Neuronal stem cell (in vitro differentiated cells): Measurements from ENCODE around the gene FAM53A.
A peak's percentile ranks its signal among the peaks of the same experiment; 100 is the strongest.
"Not testable (repeated sequence)": the region's sequence is repeated elsewhere in the genome, so short reads cannot be mapped to it uniquely, and the experiment has no call there.

Experiments
- DNase-seq: peaks from one replicate; pipeline ENCODE4 v3.0.0-alpha.2; 2013; ENCODE audit warnings: low spot score
- H2AFZ ChIP-seq: one replicate; pipeline ENCODE4 v1.6.1; 2013; ENCODE audit warnings: mild to moderate bottlenecking, low read length, inconsistent platforms
- H2AK5ac ChIP-seq: 2 replicates; pipeline ENCODE4 v1.6.1; 2013; ENCODE audit warnings: low read depth, mild to moderate bottlenecking, inconsistent platforms, low read length, moderate library complexity, mixed read lengths
- H2BK120ac ChIP-seq: 2 replicates; pipeline ENCODE4 v1.6.1; 2013; ENCODE audit warnings: low read depth, mild to moderate bottlenecking, inconsistent platforms, low read length, moderate library complexity, mixed read lengths
- H2BK12ac ChIP-seq: one replicate; pipeline ENCODE4 v1.6.1; 2013; ENCODE audit warnings: low read length, inconsistent platforms
- H2BK15ac ChIP-seq: 2 replicates; pipeline ENCODE4 v1.6.1; 2013; ENCODE audit warnings: mild to moderate bottlenecking, low read length, inconsistent platforms, mixed read lengths
- H2BK5ac ChIP-seq: one replicate; pipeline ENCODE4 v1.6.1; 2013; ENCODE audit warnings: inconsistent platforms, mild to moderate bottlenecking, low read length, moderate library complexity
- H3K14ac ChIP-seq: one replicate; pipeline ENCODE4 v1.6.1; 2013; ENCODE audit warnings: low read length, inconsistent platforms
- H3K18ac ChIP-seq: 2 replicates; pipeline ENCODE4 v1.6.1; 2013; ENCODE audit warnings: low read length, inconsistent platforms
- H3K23ac ChIP-seq: 2 replicates; pipeline ENCODE4 v1.6.1; 2013; ENCODE audit warnings: low read depth, mild to moderate bottlenecking, mixed read lengths, low read length, inconsistent platforms; ENCODE audit not compliant: poor library complexity
- H3K27ac ChIP-seq: replicated peaks from 3 replicates; pipeline ENCODE4 v1.5.1; 2013; ENCODE audit warnings: low read length, inconsistent platforms
- H3K27me3 ChIP-seq, 3 experiments: 2 replicates each; pipeline ENCODE4 v1.6.1; 2013; ENCODE audit warnings: low read length in 3 of 3, mild to moderate bottlenecking in 2 of 3, inconsistent platforms in 1 of 3, low read depth in 1 of 3, mixed read lengths in 1 of 3, moderate library complexity in 1 of 3; ENCODE audit not compliant: control insufficient read depth in 3 of 3, insufficient read depth in 3 of 3
- H3K36me3 ChIP-seq, 2 donors: replicated peaks in 1 of 2; 2 replicates each; pipeline ENCODE4 v1.6.1; 2013; ENCODE audit warnings: low read length in 2 of 2; ENCODE audit not compliant: control insufficient read depth in 2 of 2, insufficient read depth in 2 of 2
- H3K4ac ChIP-seq: 2 replicates; pipeline ENCODE4 v1.6.1; 2013; ENCODE audit warnings: inconsistent platforms, mild to moderate bottlenecking, low read length, moderate library complexity
- H3K4me1 ChIP-seq, 2 donors: 1 replicate in 1 of 2; 2 replicates in 1 of 2; pipeline ENCODE4 v1.6.1; 2013; ENCODE audit warnings: low read length in 2 of 2, low read depth in 1 of 2; ENCODE audit not compliant: control insufficient read depth in 2 of 2, insufficient read depth in 1 of 2
- H3K4me2 ChIP-seq: one replicate; pipeline ENCODE4 v1.6.1; 2013; ENCODE audit warnings: mild to moderate bottlenecking, low read length, inconsistent platforms; ENCODE audit not compliant: insufficient read depth, poor library complexity, severe bottlenecking
- H3K4me3 ChIP-seq, 2 donors: 2 replicates each; pipeline ENCODE4 v1.5.1; 2013; ENCODE audit warnings: low read length in 2 of 2, mild to moderate bottlenecking in 2 of 2, inconsistent platforms in 1 of 2, moderate library complexity in 1 of 2
- H3K79me1 ChIP-seq: one replicate; pipeline ENCODE4 v1.6.1; 2013; ENCODE audit warnings: low read depth, mild to moderate bottlenecking, inconsistent platforms, low read length, moderate library complexity
- H3K9ac ChIP-seq: one replicate; pipeline ENCODE4 v1.6.1; 2013; ENCODE audit warnings: mild to moderate bottlenecking, low read depth, low read length, inconsistent platforms; ENCODE audit not compliant: poor library complexity
- H3K9me3 ChIP-seq, 2 donors: replicated peaks in 1 of 2; 2 replicates each; pipeline versions ENCODE3 to v1.6.1; 2013; ENCODE audit warnings: low read length in 2 of 2, mild to moderate bottlenecking in 2 of 2, inconsistent platforms in 1 of 2, low read depth in 1 of 2, mixed read lengths in 1 of 2, moderate library complexity in 1 of 2; ENCODE audit not compliant: control insufficient read depth in 2 of 2, insufficient read depth in 1 of 2
- H4K8ac ChIP-seq: one replicate; pipeline ENCODE4 v1.6.1; 2013; ENCODE audit warnings: low read depth, mild to moderate bottlenecking, inconsistent platforms, low read length, moderate library complexity
- H4K91ac ChIP-seq: one replicate; pipeline ENCODE4 v1.6.1; 2013; ENCODE audit warnings: low read length, low read depth, mild to moderate bottlenecking, inconsistent platforms; ENCODE audit not compliant: poor library complexity
- WGBS, 2 donors: extraction: QIAGEN DNeasy Blood & Tissue Kit; methylation state at CpG; one replicate each; pipeline ENCODE4 v1.1.7; 2013; ENCODE audit warnings: missing lambda C conversion rate in 2 of 2, mixed read lengths in 1 of 2; ENCODE audit not compliant: insufficient read length in 2 of 2, insufficient replicate concordance in 1 of 2; ENCODE audit errors: extremely low coverage in 2 of 2; 5-methylcytosine and 5-hydroxymethylcytosine counted together

FAM53A gene

GRCh38 chr4:1671011-1671410 is 13.1 kb downstream of the FAM53A start:
- H3K18ac ChIP-seq, result peak overlapping the region; percentile 79
- not testable (repeated sequence) for H2AFZ ChIP-seq, H2BK15ac ChIP-seq, H3K4me3 ChIP-seq, H4K91ac ChIP-seq, H3K27ac ChIP-seq, DNase-seq, H2BK120ac ChIP-seq, H3K4ac ChIP-seq, H3K4me2 ChIP-seq, H3K79me1 ChIP-seq, H2AK5ac ChIP-seq, H3K23ac ChIP-seq, H3K9ac ChIP-seq, H2BK12ac ChIP-seq, H3K9me3 ChIP-seq, H3K4me1 ChIP-seq, H3K36me3 ChIP-seq
- H4K8ac ChIP-seq, result peak overlapping the region; percentile 58
- peak overlapping the region; percentile 48 for H2BK5ac ChIP-seq
- H3K14ac ChIP-seq, result peak overlapping the region; percentile 6
- H3K27me3 ChIP-seq, result peaks cover 0 to 12% (median 0%) of the 10 kb centered on the region in 3 experiments
- WGBS, 2 donors, result no CpG with 5 or more reads among the region's 20 CpGs

GRCh38 chr4:1670279-1670678 is 13.8 kb downstream of the FAM53A start:
- Histone ChIP-seq H3K23ac (peak overlapping the region; percentile 50), H3K4me3 (peak overlapping the region in 1 of 2 donors; percentile 3), H3K27me3 (peaks cover 0 to 7% (median 0%) of the 10 kb centered on the region in 3 experiments), H3K4ac (peak overlapping the region; percentile 66), H2BK120ac (no peak overlapping the region), H3K9ac (no peak overlapping the region), H3K4me1 (peaks cover 4 to 5% of the 10 kb centered on the region in 2 donors), H2AK5ac (peak overlapping the region; percentile 70), H2BK12ac (no peak overlapping the region), H3K79me1 (peaks cover 1% of the 10 kb centered on the region), H3K9me3 (no peaks in the 10 kb centered on the region), H3K14ac (peak overlapping the region; percentile 50), H2BK15ac (no peak overlapping the region), H4K8ac (no peak overlapping the region), H3K36me3 (no peaks in the 10 kb centered on the region), H3K4me2 (no peak overlapping the region), H3K27ac (no peak overlapping the region), H2AFZ (no peak overlapping the region), H3K18ac (peak overlapping the region; percentile 78), H4K91ac (no peak overlapping the region), H2BK5ac (peak overlapping the region; percentile 48)
- WGBS, 2 donors, result no CpG with 5 or more reads among the region's 11 CpGs
- no peak for DNase-seq

- Histone ChIP-seq H2BK12ac (no peak overlapping the region), H2AK5ac (no peak overlapping the region), H3K9me3 (no peaks in the 10 kb centered on the region), H2BK5ac (no peak overlapping the region), H3K18ac (no peak overlapping the region), H3K79me1 (no peaks in the 10 kb centered on the region), H3K23ac (peak overlapping the region; percentile 50), H3K4me1 (peaks cover 3 to 5% of the 10 kb centered on the region in 2 donors), H2BK120ac (no peak overlapping the region), H3K4me3 (no peak overlapping the region), H3K36me3 (no peaks in the 10 kb centered on the region), H4K91ac (no peak overlapping the region), H3K4ac (no peak overlapping the region), H3K14ac (no peak overlapping the region), H3K4me2 (no peak overlapping the region), H2BK15ac (no peak overlapping the region), H3K27me3 (peaks cover 0 to 3% (median 0%) of the 10 kb centered on the region in 3 experiments), H3K9ac (no peak overlapping the region), H2AFZ (no peak overlapping the region), H3K27ac (no peak overlapping the region), H4K8ac (no peak overlapping the region)
- DNase-seq, result no peak
- no CpG with 5 or more reads among the region's 21 CpGs for WGBS, 2 donors
Observed at GRCh38 chr4:1669850-1670249, 14.3 kb downstream of the FAM53A start.

GRCh38 chr4:1669270-1669669 is 14.8 kb downstream of the FAM53A start:
- Histone ChIP-seq H3K36me3 (no peaks in the 10 kb centered on the region), H3K4me1 (peaks cover 0 to 2% of the 10 kb centered on the region in 2 donors), H3K27me3 (no peaks in the 10 kb centered on the region), H2BK15ac (no peak overlapping the region), H3K4ac (no peak overlapping the region), H4K91ac (no peak overlapping the region), H2AK5ac (peak overlapping the region; percentile 25), H2BK120ac (no peak overlapping the region), H4K8ac (no peak overlapping the region), H3K79me1 (no peaks in the 10 kb centered on the region), H2BK5ac (no peak overlapping the region), H3K4me2 (no peak overlapping the region), H3K27ac (no peak overlapping the region), H3K4me3 (no peak overlapping the region), H2BK12ac (no peak overlapping the region), H3K18ac (peak overlapping the region; percentile 42), H3K23ac (peak overlapping the region; percentile 75), H2AFZ (no peak overlapping the region), H3K9me3 (no peaks in the 10 kb centered on the region), H3K9ac (peak overlapping the region; percentile 55), H3K14ac (no peak overlapping the region)
- WGBS, 2 donors, result no CpG with 5 or more reads among the region's 12 CpGs
- no peak for DNase-seq
